Body of pancreas (tissue), 4 donors: ENCODE data around the gene TECR. TPM values are rescaled to one million over a fixed set of nuclear protein-coding genes. Genes with fewer than 3 reads are reported as not detected.
"Not testable (repeated sequence)": the region's sequence is repeated elsewhere in the genome, so short reads cannot be mapped to it uniquely, and the experiment has no call there.

ENCODE experiments used
- ATAC-seq: fragments of 150-250 bp; one replicate; pipeline ENCODE4 v1.9.1; 2016
- DNase-seq, 4 donors: peaks; one replicate each; pipeline ENCODE4 v3.0.0-alpha.2; 2019
- H3K27ac ChIP-seq, 4 donors: fragments of 200-600 bp; sonication (generic); 1 replicate in 3 of 4; 2 replicates in 1 of 4; pipeline versions ENCODE4 v1.5.1 to v1.6.1; 2016 to 2019; ENCODE audit warnings: mild to moderate bottlenecking in 1 of 4, mixed read lengths in 1 of 4, moderate library complexity in 1 of 4
- H3K27me3 ChIP-seq, 2 donors: fragments of 200-600 bp; sonication (generic); one replicate each; pipeline ENCODE4 v1.6.0; 2016; ENCODE audit warnings: mild to moderate bottlenecking in 1 of 2
- H3K36me3 ChIP-seq, 2 donors: fragments of 200-600 bp; sonication (generic); replicated peaks in 1 of 2; 2 replicates each; pipeline ENCODE4 v1.5.1; 2016; ENCODE audit warnings: low read depth in 2 of 2; ENCODE audit not compliant: insufficient read depth in 1 of 2
- H3K4me1 ChIP-seq: fragments of 200-600 bp; sonication (generic); one replicate; pipeline ENCODE4 v1.6.0; 2016
- H3K4me3 ChIP-seq, 2 donors: fragments of 200-600 bp; sonication (generic); 1 replicate in 1 of 2; 2 replicates in 1 of 2; pipeline ENCODE4 v1.5.1; 2016 to 2019
- H3K9me3 ChIP-seq, 3 donors: fragments of 200-600 bp; sonication (generic); 1 replicate in 2 of 3; 2 replicates in 1 of 3; pipeline ENCODE4 v1.5.1; 2016
- POLR2A ChIP-seq, 3 donors: fragments of 450-650 bp; IDR thresholded peaks; one replicate each; pipeline ENCODE4 v1.6.1; 2016; ENCODE audit warnings: antibody characterized with exemption in 3 of 3, mild to moderate bottlenecking in 2 of 3
- WGBS, 2 donors: methylation state at CpG; one replicate each; pipeline ENCODE4 v1.1.5; 2017; 5-methylcytosine and 5-hydroxymethylcytosine counted together
- intact Hi-C: fragments of 100-400 bp; cut with DNase I; formaldehyde crosslinking; loops from one replicate; pipeline ENCODE4 v1.15.1; 2023
- total RNA-seq, 2 donors: library from RNA; depleted of rRNA; stranded (reverse); fragments of >200 nt; gene quantifications; one replicate each; pipeline ENCODE4 v1.1.0, GENCODE V29; 2016
- TF ChIP-seq, protein P1 (sequence below), 7 experiments: fragments of 450-650 bp in 4 of 7; fragments of 200-600 bp in 3 of 7; sonication (generic) in 3 of 7; IDR thresholded peaks; one replicate each; pipeline ENCODE4 v1.5.1; 2016 to 2019; ENCODE audit warnings: antibody characterized with exemption in 7 of 7

TECR gene
- total RNA-seq, 2 donors from 2014 or later, result 26.2 to 28.7 TPM

DNA sequence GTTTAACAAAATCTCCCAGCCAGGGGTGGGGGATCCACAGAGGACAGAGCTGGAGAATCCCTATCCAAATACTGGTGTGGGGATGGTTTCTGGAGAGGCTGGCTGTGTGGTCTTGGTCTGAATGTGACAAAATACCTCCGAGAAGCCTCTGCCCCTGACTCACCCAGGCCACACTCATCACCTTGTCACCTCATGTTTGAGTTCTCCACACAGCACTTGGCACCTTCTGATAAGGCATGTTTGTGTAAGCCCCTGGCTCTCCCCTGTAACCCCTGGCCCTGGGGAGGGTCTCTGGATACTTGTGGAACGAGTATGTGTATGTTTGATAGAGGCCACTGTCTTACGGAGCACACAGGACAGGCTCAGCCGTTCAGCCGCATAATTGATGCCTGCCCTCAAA is 14.7 kb downstream of the TECR start:
- Histone ChIP-seq H3K27ac (no peak overlapping the region), H3K4me3 (no peak overlapping the region), H3K9me3 (no peaks in the 10 kb centered on the region), H3K36me3 (no peaks in the 10 kb centered on the region), H3K4me1 (no peaks in the 10 kb centered on the region), H3K27me3 (no peaks in the 10 kb centered on the region)
- no peak for DNase-seq
- 83 to 100% methylated on average over 1 to 5 of the region's 5 CpGs for WGBS, 2 donors
- no peak for TF ChIP-seq POLR2A (IDR thresholded peaks at IDR 0.05)
- TF ChIP-seq, protein P1, sequence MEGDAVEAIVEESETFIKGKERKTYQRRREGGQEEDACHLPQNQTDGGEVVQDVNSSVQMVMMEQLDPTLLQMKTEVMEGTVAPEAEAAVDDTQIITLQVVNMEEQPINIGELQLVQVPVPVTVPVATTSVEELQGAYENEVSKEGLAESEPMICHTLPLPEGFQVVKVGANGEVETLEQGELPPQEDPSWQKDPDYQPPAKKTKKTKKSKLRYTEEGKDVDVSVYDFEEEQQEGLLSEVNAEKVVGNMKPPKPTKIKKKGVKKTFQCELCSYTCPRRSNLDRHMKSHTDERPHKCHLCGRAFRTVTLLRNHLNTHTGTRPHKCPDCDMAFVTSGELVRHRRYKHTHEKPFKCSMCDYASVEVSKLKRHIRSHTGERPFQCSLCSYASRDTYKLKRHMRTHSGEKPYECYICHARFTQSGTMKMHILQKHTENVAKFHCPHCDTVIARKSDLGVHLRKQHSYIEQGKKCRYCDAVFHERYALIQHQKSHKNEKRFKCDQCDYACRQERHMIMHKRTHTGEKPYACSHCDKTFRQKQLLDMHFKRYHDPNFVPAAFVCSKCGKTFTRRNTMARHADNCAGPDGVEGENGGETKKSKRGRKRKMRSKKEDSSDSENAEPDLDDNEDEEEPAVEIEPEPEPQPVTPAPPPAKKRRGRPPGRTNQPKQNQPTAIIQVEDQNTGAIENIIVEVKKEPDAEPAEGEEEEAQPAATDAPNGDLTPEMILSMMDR (IDR thresholded peaks at IDR 0.05), result no peak
- intact Hi-C loops, result no loop called here
- ATAC-seq, result no peak

DNA sequence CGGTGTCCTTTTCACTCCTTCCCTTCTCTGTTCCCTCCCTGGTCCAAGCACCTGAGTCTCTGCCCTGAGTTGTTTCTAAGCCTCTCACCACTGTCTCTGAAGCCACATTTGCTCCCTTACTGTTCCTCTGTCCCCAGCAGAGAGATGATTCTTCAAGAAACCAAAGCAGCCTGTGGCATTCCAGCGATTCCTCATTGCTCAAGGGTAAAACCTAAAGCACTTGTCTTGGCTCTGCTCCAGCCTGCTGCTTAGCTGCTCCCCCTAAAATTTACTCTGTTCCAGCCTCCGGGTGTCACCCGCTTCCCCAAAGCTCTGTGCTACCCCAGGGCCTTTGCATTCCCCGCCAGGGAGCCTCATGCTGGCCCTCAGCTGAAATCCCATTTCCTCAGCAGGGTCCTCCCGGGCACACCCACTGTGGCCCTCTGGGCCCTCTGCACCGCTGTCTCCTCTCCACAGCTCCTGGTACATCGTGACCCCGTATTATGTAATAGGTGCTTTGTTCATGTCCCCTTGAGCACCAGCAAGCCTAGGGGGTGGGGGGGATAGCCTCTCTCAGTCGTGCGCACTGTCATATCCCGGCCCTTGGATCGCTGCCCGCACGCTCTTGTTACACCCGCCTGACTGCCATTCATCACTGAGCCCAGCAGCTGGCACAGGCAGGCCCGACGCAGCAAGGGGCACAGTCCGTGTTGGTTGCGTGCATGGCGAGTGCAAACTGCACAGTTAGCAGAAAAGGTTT is 15.8 kb downstream of the TECR start:
- intact Hi-C loops, result no loop called here
- no peak for TF ChIP-seq POLR2A (IDR thresholded peaks at IDR 0.05)
- Histone ChIP-seq H3K4me3 (no peak overlapping the region), H3K9me3 (no peaks in the 10 kb centered on the region), H3K27me3 (no peaks in the 10 kb centered on the region), H3K36me3 (no peaks in the 10 kb centered on the region), H3K4me1 (no peaks in the 10 kb centered on the region), H3K27ac (no peak overlapping the region)
- WGBS, 2 donors, result 55 to 65% methylated on average over 19 to 21 of the region's 21 CpGs
- DNase-seq, result peak; percentile 34 to 81 (median 68)
- ATAC-seq, result peak; percentile 54

DNA sequence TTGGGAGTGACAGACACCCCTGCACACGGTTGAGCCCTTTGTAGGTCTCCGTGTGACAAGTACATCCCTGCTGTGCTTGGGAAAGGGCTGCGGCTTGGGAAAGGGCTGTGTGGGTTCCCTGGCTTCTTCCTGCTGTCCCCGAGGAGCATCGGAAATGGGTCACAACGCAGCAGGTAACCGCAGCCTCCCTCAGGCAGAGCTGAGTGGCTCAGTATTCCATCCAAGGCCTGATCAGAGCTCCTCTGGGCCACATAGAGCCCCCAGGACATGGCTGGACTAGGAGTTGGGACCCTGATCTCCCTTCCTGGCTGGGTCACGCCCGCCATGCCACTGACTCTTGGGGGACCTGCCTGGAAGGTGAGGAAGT is 16.3 kb downstream of the TECR start:
- Histone ChIP-seq H3K27ac (peak overlapping the region in 1 of 4 donors; percentile 26), H3K36me3 (no peaks in the 10 kb centered on the region), H3K27me3 (no peaks in the 10 kb centered on the region), H3K9me3 (no peaks in the 10 kb centered on the region), H3K4me1 (no peaks in the 10 kb centered on the region), H3K4me3 (no peak overlapping the region)
- WGBS, 2 donors, result 67% methylated on average over 9 of the region's 9 CpGs; no CpG with 5 or more reads in 1 of the 2 donors
- TF ChIP-seq POLR2A (IDR thresholded peaks at IDR 0.05), result no peak
- TF ChIP-seq, protein P1 (IDR thresholded peaks at IDR 0.05), result no peak
- intact Hi-C loops, result no loop called here
- no peak for ATAC-seq
- DNase-seq, result no peak

DNA sequence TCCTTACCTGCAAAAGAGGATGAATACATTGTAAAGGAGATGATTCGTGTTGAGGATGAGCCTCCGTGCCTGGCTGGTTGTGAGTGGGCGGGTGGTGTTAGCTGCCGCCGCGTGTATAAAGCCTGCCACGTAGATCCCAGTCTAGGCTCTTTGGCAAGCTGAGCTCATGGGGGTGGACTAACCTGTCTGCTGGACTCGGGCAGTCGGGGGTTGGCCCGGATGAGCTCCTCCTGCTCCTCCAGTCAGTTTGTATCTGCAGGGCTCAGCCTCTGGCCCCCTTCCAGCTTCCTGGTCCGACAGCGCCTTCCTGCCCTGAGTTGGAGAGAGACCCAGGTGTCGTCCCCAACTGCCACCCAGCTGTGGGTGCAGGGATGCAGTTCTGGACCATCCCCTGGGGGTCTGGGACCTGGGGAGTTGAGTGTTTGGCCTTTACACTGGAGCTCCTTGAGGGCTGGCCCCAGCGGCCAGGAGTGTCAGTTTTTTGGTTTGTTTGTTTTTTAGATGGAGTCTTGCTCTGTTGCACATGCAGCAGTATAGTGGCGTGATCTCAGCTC is 20.9 kb downstream of the TECR start:
- H3K27me3 ChIP-seq, result no peaks in the 10 kb centered on the region
- peak overlapping the region in 1 of 4 donors; percentile 9 for H3K27ac ChIP-seq
- H3K4me1 ChIP-seq, result no peaks in the 10 kb centered on the region
- 48 to 78% methylated on average over 4 to 15 of the region's 15 CpGs for WGBS, 2 donors
- ATAC-seq (no peak), DNase-seq (peak; percentile 29 to 63 (median 52))
- H3K9me3 ChIP-seq, result no peaks in the 10 kb centered on the region
- H3K4me3 ChIP-seq, result no peak overlapping the region
- intact Hi-C loops, result no loop called here
- no peaks in the 10 kb centered on the region for H3K36me3 ChIP-seq
- no peak for TF ChIP-seq POLR2A (IDR thresholded peaks at IDR 0.05)
- TF ChIP-seq, protein P1 (IDR thresholded peaks at IDR 0.05), result no peak

DNA sequence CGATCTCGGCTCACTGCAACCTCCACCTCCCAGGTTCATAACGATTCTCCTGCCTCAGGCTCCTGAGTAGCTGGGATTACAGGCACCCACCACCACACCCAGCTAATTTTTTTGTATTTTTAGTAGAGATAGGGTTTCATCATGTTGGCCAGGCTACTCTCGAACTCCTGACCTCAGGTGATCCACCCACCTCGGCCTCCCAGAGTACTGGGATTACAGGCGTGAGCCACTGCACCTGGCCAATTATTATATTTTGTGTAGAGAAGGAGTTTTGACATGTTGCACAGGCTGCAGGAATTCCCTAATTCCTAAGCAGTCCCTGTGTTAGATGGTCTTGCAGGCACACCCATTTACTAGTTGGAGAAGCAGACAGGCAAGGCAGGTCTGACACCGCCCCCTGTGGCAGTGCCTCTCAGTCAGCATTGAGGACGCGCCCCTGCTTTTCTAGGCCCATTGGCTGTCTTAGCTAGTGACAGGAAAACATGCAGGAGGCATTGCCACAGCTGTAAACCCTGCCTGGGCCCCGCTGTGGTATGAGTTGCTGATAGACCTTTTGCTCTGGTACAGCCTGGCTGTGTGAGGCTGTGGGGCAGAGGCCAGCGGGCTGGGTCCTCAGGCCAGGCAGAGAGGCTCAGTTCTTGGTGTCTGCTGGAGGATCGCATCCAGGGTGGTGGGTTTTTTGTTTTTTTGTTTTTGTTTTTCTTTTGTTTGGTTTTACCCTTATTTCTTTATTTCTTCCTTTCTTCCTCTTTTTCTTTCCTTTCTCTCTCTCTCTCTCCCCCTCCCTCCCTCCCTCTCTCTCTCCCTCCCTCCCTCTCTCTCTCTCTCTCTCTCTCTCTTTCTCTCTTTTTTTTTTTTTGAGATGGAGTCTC is 22.0 kb downstream of the TECR start:
- H3K27me3 ChIP-seq, H3K9me3 ChIP-seq, H3K4me3 ChIP-seq, ATAC-seq, H3K4me1 ChIP-seq, intact Hi-C loops, H3K36me3 ChIP-seq, H3K27ac ChIP-seq: not testable (repeated sequence)
- peak in 2 of 4 donors; percentile 37 to 44 for DNase-seq
- TF ChIP-seq, protein P1 (IDR thresholded peaks at IDR 0.05), result peak in 1 of 7 experiments; percentile 11
- 72 to 73% methylated on average over 12 of the region's 12 CpGs for WGBS, 2 donors

DNA sequence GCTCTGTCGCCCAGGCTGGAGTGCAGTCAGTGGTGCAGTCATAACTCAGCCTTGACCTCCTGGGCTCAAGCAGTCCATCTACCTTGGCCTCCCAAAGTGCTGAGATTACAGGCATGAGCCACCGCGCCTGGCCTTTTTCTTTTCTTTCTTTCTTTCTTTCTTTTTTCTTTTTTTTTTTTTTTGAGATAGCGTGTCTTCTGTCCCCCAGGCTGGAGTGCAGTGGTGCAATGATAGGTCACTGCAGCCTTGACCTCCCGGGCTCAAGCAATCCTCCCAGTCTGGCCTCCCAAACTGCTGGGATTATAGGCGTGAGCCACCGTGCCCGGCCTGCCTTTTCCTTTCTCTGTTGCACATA is 22.6 kb downstream of the TECR start:
- intact Hi-C loops, ATAC-seq, H3K36me3 ChIP-seq, H3K27me3 ChIP-seq, H3K27ac ChIP-seq, H3K4me1 ChIP-seq, H3K4me3 ChIP-seq, H3K9me3 ChIP-seq, DNase-seq: not testable (repeated sequence)
- 87 to 92% methylated on average over 7 to 8 of the region's 8 CpGs for WGBS, 2 donors
